ENCODE measurements around the gene CYP3A7.

DNA sequence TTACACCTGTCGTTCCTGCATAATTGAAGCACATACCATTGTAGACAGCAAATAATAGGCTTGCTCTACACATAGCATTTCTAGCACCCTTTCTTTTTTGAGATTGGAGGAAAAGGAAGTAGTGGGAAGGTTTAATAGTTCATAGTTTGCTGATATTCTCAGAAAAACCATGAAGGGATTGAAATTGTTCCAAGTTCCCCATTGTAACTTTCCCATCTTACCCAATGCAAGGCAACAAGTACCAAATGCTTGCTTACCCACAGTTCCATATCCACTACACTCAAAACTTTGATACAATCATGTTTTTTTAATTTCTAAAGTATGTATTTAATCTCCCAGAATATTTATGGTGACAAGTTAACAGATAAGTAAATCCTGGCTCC is 69.0 kb downstream of the CYP3A7 start:
- TF ChIP-seq, protein P1, sequence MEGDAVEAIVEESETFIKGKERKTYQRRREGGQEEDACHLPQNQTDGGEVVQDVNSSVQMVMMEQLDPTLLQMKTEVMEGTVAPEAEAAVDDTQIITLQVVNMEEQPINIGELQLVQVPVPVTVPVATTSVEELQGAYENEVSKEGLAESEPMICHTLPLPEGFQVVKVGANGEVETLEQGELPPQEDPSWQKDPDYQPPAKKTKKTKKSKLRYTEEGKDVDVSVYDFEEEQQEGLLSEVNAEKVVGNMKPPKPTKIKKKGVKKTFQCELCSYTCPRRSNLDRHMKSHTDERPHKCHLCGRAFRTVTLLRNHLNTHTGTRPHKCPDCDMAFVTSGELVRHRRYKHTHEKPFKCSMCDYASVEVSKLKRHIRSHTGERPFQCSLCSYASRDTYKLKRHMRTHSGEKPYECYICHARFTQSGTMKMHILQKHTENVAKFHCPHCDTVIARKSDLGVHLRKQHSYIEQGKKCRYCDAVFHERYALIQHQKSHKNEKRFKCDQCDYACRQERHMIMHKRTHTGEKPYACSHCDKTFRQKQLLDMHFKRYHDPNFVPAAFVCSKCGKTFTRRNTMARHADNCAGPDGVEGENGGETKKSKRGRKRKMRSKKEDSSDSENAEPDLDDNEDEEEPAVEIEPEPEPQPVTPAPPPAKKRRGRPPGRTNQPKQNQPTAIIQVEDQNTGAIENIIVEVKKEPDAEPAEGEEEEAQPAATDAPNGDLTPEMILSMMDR (IDR thresholded peaks at IDR 0.05), result no peak
- no peak for TF ChIP-seq POLR2A (IDR thresholded peaks at IDR 0.05)

Data from uterus (tissue), 2 donors.